A673 (cell line): ENCODE measurements around the gene POGLUT3. TPM values are rescaled to one million over a fixed set of nuclear protein-coding genes. Genes with fewer than 3 reads are reported as not detected.

Source experiments
- BruUV-seq: library from RNA; stranded (reverse); fragments of 400-500 nt; replicated peaks from 2 replicates; lab custom pipeline; 2021; lab: Mats Ljungman, UMichigan
- CTCF ChIA-PET: fragments of 300-600 bp; sonication (Branson Sonifier 250); formaldehyde crosslinking; loops from one replicate; lab custom pipeline; 2022; ENCODE audit warnings: antibody characterized with exemption; lab: Charles Lee
- POLR2A ChIA-PET: fragments of 300-600 bp; sonication (Branson Sonifier 250); formaldehyde crosslinking; loops from one replicate; lab custom pipeline; 2022; ENCODE audit warnings: antibody characterized with exemption; ENCODE audit not compliant: low non-redundant PET; lab: Charles Lee
- DNase-seq: peaks from one replicate; pipeline ENCODE4 v3.0.0-alpha.2; 2015; ENCODE audit warnings: low spot score
- H3K27ac ChIP-seq: fragments of 200-600 bp; sonication (generic); 2 replicates; pipeline ENCODE4 v1.5.1; 2016; ENCODE audit warnings: mixed run types, low read depth, mild to moderate bottlenecking, mixed read lengths, antibody characterized with exemption, low read length; ENCODE audit not compliant: poor library complexity, severe bottlenecking
- H3K27me3 ChIP-seq: fragments of 200-600 bp; sonication (generic); replicated peaks from 2 replicates; pipeline ENCODE4 v1.6.1; 2017; ENCODE audit warnings: mixed run types, low read depth, mild to moderate bottlenecking, mixed read lengths, antibody characterized with exemption, low read length; ENCODE audit not compliant: insufficient read depth, poor library complexity
- H3K36me3 ChIP-seq: fragments of 200-600 bp; sonication (generic); 2 replicates; pipeline ENCODE4 v1.6.1; 2016; ENCODE audit warnings: mixed run types, mild to moderate bottlenecking, mixed read lengths, antibody characterized with exemption, low read length; ENCODE audit not compliant: insufficient read depth, poor library complexity, severe bottlenecking
- H3K4me1 ChIP-seq: fragments of 200-600 bp; sonication (generic); 2 replicates; pipeline ENCODE4 v1.6.1; 2017; ENCODE audit warnings: mixed run types, mild to moderate bottlenecking, mixed read lengths, antibody characterized with exemption, low read length; ENCODE audit not compliant: insufficient read depth, poor library complexity, severe bottlenecking
- H3K4me3 ChIP-seq: fragments of 200-600 bp; sonication (generic); 2 replicates; pipeline ENCODE4 v1.5.1; 2016; ENCODE audit warnings: low read depth, mixed run types, mild to moderate bottlenecking, mixed read lengths, low read length; ENCODE audit not compliant: poor library complexity, severe bottlenecking
- H3K9me3 ChIP-seq: fragments of 200-600 bp; sonication (generic); 2 replicates; pipeline ENCODE4 v1.6.1; 2016; ENCODE audit warnings: mixed run types, low read depth, mild to moderate bottlenecking, mixed read lengths, antibody characterized with exemption, low read length; ENCODE audit not compliant: poor library complexity, severe bottlenecking
- CTCF ChIP-seq: fragments of 300-800, 200-600 bp; sonication (generic); conservative IDR thresholded peaks from 2 replicates; pipeline ENCODE4 v1.5.1; 2017; ENCODE audit warnings: low read depth, mild to moderate bottlenecking, antibody characterized with exemption, low read length, moderate library complexity, mixed read lengths
- EZH2 ChIP-seq: fragments of 200-600 bp; sonication (generic); IDR thresholded peaks from 2 replicates; pipeline ENCODE4 v1.6.1; 2017; ENCODE audit warnings: borderline replicate concordance, low read depth, mild to moderate bottlenecking, mixed read lengths, antibody characterized with exemption, low read length; ENCODE audit not compliant: poor library complexity, severe bottlenecking
- intact Hi-C: fragments of 100-400 bp; cut with micrococcal nuclease; formaldehyde crosslinking; loops from one replicate; pipeline ENCODE4 v1.10.0; 2022; ENCODE audit not compliant: unreplicated experiment
- total RNA-seq: library from RNA; stranded (reverse); gene quantifications from 2 replicates; pipeline ENCODE4 v1.2.3, GENCODE V29; 2021

Gene POGLUT3
- total RNA-seq, 1 experiment from 2014 or later = 81.2 TPM

- intact Hi-C loops = no loop called here
- POLR2A ChIA-PET = no interaction called here
- BruUV-seq = no TSS peak
Measured at GRCh38 chr11:108516125-108516524, 17.9 kb upstream of the POGLUT3 start.

GRCh38 chr11:108512708-108513107 is 14.5 kb upstream of the POGLUT3 start:
- ChIA-PET CTCF (no interaction called here), POLR2A (no interaction called here)
- BruUV-seq = no TSS peak

More at GRCh38 chr11:108516125-108516524, 17.9 kb upstream of the POGLUT3 start:
- no peaks in the 10 kb centered on the region for H3K9me3 ChIP-seq
- no peaks in the 10 kb centered on the region for H3K27me3 ChIP-seq
- no peak overlapping the region for H3K27ac ChIP-seq
- no peak for DNase-seq
- H3K4me1 ChIP-seq = no peaks in the 10 kb centered on the region
- no peak for TF ChIP-seq EZH2
- TF ChIP-seq CTCF = no peak
- H3K4me3 ChIP-seq = no peak overlapping the region
- H3K36me3 ChIP-seq = no peaks in the 10 kb centered on the region
- CTCF ChIA-PET = no interaction called here

GRCh38 chr11:108511851-108512474 is 13.8 kb upstream of the POGLUT3 start:
- POLR2A ChIA-PET = no interaction called here
- no peak for DNase-seq
- CTCF ChIA-PET = no interaction called here
- Histone ChIP-seq H3K27ac (no peak overlapping the region), H3K9me3 (no peaks in the 10 kb centered on the region), H3K27me3 (no peaks in the 10 kb centered on the region), H3K4me1 (no peaks in the 10 kb centered on the region), H3K4me3 (no peak overlapping the region), H3K36me3 (no peaks in the 10 kb centered on the region)
- BruUV-seq = no TSS peak
- TF ChIP-seq CTCF = no peak
- no peak for TF ChIP-seq EZH2
- intact Hi-C loops = no loop called here

More at GRCh38 chr11:108512708-108513107, 14.5 kb upstream of the POGLUT3 start:
- Histone ChIP-seq H3K9me3 (no peaks in the 10 kb centered on the region), H3K27ac (no peak overlapping the region), H3K4me3 (no peak overlapping the region), H3K36me3 (no peaks in the 10 kb centered on the region), H3K27me3 (no peaks in the 10 kb centered on the region), H3K4me1 (no peaks in the 10 kb centered on the region)
- no peak for DNase-seq
- no peak for TF ChIP-seq CTCF
- intact Hi-C loops = no loop called here
